Skeletal muscle cell (primary cell): ENCODE data around the gene ZBTB7A.

Experiments used
- DNase-seq: peaks from one replicate; pipeline ENCODE4 v3.0.0-alpha.2; 2010; ENCODE audit warnings: low read depth
- H3K4me3 ChIP-seq: 2 replicates; pipeline ENCODE4 v1.5.1; 2011; ENCODE audit warnings: low read depth, mild to moderate bottlenecking, control low read depth, low read length, moderate library complexity

The ZBTB7A gene

GRCh38 chr19:4042731-4043082, 24.0 kb downstream of the ZBTB7A start:
- H3K4me3 ChIP-seq = no peak overlapping the region
- DNase-seq = no peak

- no peak for DNase-seq
- no peak overlapping the region for H3K4me3 ChIP-seq
Observed at GRCh38 chr19:4042064-4042730, 24.5 kb downstream of the ZBTB7A start.

- no peak overlapping the region for H3K4me3 ChIP-seq
- no peak for DNase-seq
Observed at GRCh38 chr19:4038661-4039423, 27.9 kb downstream of the ZBTB7A start.

GRCh38 chr19:4038057-4038456, 28.6 kb downstream of the ZBTB7A start:
- DNase-seq = no peak
- no peak overlapping the region for H3K4me3 ChIP-seq

- no peak overlapping the region for H3K4me3 ChIP-seq
- DNase-seq = no peak
Observed at GRCh38 chr19:4037301-4037949, 29.3 kb downstream of the ZBTB7A start.

DNA sequence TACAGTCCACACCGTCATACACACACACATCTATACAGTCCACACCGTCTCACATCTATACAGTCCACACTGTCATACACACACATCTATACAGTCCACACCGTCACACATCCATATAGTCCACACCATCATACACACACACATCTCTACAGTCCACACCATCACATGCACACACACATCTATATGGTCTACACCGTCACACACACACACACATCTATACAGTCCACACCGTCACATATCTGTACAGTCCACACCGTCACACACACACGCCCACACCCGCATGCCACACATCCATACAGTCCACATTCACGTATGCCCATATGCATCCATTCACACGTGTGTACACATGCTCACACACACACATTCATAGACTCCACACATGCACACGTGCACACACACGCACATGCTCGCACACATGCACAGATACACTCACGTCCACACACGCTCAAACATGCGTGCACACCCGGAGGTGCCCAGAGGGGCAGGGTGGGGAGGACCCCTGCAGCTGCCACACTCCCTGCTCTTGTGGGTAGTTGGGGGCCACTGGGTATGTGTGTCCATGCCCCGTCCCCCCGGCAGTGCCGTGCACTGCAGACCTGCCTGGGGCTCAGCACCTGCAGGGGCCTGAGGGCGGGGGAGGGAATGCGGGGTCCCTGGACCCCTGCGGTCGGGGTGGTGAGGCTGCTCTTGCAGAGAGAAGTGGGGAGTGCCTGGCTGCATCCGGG, 30.0 kb downstream of the ZBTB7A start:
- no peak overlapping the region for H3K4me3 ChIP-seq
- DNase-seq = no peak

DNA sequence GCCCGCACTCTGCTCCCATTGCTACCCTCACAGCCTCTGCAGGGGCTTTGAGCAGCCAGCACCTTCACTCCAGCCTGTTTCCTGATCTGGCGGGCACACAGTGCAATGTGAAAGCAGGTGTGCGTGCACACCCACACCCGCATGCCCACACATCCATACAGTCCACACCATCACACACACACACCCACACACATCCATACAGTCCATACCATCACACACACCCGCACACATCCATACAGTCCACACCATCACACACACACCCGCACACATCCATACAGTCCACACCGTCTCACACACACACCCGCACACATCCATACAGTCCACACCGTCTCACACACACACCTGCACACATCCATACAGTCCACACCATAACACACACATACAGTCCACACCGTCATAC, 31.1 kb downstream of the ZBTB7A start:
- DNase-seq = no peak
- no peak overlapping the region for H3K4me3 ChIP-seq

DNA sequence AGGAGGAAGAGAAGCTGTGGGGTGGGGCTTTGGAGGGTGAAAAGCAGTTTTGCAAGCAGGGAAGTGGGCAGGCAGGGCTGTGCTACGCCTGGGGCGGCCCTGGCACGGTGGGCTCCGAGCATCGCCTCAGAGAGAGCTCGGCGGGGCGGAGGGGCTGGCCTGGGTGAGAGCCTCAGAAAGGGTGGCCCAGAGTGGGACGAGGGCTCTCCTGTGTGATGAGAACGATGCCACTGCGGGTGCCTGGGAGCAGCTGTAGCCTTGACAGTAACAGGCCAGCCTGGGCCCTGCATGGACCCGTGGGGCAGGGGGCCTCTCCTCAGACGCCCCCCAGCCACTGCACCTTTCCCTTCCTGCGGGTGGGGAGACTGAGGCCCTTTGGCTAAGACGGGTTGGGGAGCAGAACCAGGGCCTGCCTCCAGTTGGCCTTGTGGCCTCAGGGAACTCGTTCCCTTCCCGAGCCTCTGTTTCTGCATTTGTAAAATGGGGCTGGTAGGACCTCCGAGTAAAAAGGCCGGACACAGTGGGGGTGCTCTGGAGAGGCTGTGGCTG, 31.6 kb downstream of the ZBTB7A start:
- no peak for DNase-seq
- no peak overlapping the region for H3K4me3 ChIP-seq

GRCh38 chr19:4034048-4035017, 32.4 kb downstream of the ZBTB7A start:
- no peak for DNase-seq

GRCh38 chr19:4033028-4033956, 33.4 kb downstream of the ZBTB7A start:
- no peak for DNase-seq
- no peak overlapping the region for H3K4me3 ChIP-seq

More at GRCh38 chr19:4034048-4035017, 32.4 kb downstream of the ZBTB7A start:
- H3K4me3 ChIP-seq = no peak overlapping the region

DNA sequence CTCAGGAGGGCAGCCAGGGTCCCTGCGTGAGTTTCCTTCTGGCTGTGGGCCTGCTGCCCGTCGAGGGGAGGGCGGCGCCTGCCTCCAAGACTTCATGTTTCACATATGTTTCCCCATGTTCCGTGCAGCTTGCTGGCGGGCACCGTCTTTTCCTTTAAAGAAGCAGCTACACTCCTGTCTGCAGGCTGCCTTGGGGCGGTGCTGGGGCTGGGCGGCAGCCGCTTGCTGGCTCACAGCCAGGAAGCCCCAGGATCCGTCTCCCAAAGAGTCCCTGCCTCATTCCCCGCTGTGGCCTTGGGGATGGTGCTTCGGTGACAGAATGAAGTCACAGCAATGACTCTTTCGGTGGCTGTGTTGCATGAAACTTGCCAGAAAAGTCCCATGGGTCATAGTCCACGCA, 34.3 kb downstream of the ZBTB7A start:
- no peak overlapping the region for H3K4me3 ChIP-seq
- no peak for DNase-seq

DNA sequence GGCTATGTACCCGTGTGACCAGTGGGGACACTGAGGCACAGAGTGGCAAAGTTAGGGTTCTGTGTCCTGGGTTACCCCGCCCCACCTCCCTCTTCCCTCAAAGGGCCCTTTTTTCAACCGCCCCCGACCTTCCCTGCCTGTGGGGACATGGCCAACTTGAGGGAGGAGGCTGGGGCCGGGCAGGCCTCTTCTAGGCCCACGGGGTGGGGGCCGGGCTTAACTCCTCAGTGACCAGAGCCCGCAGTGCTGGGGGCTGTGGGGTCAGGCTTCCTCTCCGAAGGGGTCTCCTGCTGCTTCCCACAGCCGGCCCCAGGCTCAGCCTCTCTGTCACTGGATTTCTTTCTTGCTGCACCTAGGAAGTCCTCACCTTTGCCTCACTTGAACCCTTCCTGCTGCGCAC, 35.3 kb downstream of the ZBTB7A start:
- no peak for DNase-seq
- no peak overlapping the region for H3K4me3 ChIP-seq

DNA sequence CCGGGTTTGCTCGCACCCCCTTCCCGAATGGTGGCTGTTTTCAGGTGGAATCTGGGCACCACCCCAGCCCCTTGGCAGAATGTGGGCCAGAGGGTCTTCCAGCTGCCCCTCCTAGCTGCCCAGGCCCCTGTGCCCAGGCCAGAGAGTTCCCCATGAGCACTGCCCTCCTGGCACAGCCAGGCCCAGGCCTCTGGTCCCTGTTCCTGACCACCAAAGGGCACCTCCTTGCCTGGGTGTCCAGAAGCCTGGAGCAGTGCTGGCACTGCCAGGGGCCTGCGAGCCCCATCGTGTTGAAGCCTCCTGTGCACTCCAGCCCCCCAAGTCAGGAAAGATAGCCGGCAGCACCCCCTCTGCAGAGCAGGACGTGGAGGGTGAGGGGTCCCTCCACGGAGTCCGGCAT, 35.7 kb downstream of the ZBTB7A start:
- no peak overlapping the region for H3K4me3 ChIP-seq
- no peak for DNase-seq

- DNase-seq = no peak
- no peak overlapping the region for H3K4me3 ChIP-seq
Observed at GRCh38 chr19:4030552-4030951, 36.1 kb downstream of the ZBTB7A start.

- H3K4me3 ChIP-seq = no peak overlapping the region
- no peak for DNase-seq
Observed at GRCh38 chr19:4029247-4029614, 37.5 kb downstream of the ZBTB7A start.

DNA sequence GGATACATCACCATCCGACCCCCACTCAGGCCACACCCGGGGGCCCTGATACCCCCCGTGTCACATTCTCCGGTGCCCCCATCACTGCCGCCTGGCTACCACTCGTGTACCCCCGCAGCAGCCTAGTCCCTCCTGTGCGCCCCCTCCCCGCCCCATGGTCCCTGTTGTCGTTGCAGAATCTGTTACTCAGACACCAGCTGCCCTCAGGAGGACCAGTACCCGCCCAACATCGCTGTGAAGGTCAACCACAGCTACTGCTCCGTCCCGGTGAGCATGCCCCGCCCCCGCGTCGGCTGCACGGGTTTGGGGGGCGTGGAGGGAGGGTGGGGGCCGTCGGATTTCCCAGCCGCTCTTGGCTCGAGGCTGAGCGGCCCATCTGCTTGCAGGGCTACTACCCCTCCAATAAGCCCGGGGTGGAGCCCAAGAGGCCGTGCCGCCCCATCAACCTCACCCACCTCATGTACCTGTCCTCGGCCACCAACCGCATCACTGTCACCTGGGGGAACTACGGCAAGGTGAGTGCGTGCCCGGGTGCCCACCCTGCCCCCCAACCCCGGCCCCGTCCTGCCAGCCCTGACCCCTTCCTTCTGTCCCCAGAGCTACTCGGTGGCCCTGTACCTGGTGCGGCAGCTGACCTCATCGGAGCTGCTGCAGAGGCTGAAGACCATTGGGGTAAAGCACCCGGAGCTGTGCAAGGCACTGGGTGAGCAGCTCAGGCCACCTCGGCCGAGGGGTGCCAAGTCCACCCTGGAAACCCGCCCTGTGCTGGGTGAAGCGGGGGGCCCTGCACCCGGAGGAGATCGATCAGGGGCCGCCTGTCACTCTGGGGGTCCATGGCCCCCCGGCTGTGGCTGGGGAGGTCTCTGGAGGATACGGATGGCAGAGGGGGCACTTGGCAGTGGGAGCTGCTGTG, 38.1 kb downstream of the ZBTB7A start:
- no peak overlapping the region for H3K4me3 ChIP-seq
- no peak for DNase-seq

DNA sequence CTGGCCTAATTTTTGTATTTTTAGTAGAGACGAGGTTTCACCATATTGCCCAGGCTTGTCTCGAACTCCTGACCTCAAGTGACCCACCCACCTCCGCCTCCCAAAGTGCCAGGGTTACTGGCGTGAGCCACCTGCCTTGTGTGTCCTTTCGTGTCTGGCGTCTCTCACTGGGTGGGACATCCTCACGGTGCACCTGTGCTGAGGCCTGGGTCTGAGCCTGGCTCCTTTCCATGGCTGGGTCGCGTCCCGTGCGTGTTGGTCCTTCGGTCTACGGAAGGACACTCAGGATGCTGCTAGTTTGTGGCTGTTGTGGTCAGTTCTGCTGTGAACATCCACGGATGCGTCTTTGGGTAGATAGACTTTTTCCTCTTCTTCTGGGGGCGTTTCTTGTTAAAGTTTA, 39.6 kb downstream of the ZBTB7A start:
- DNase-seq = no peak
- H3K4me3 ChIP-seq = no peak overlapping the region
